Measurements from ENCODE around the gene GPX2.

The GPX2 gene

DNA sequence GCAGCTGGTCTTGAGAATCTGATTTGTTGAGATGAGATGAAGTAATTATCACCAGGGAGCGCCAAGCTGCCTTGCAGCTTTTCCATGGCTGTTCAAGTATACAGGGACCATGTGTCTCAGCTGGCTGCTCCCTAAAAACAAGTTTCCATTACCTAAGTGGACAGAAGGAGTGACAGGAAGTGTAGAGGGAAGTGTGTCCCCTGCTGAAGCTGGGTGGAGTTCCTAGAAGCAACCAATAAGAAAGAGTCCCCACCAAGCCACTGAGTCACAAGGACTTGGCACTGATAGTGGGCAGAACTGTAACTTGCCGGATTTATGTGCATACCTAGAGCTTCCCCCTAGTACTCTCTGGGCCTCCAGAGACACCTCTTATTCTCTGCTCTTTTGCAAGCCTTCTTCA, 1.5 kb upstream of the GPX2 start:
- TF ChIP-seq, protein P1, sequence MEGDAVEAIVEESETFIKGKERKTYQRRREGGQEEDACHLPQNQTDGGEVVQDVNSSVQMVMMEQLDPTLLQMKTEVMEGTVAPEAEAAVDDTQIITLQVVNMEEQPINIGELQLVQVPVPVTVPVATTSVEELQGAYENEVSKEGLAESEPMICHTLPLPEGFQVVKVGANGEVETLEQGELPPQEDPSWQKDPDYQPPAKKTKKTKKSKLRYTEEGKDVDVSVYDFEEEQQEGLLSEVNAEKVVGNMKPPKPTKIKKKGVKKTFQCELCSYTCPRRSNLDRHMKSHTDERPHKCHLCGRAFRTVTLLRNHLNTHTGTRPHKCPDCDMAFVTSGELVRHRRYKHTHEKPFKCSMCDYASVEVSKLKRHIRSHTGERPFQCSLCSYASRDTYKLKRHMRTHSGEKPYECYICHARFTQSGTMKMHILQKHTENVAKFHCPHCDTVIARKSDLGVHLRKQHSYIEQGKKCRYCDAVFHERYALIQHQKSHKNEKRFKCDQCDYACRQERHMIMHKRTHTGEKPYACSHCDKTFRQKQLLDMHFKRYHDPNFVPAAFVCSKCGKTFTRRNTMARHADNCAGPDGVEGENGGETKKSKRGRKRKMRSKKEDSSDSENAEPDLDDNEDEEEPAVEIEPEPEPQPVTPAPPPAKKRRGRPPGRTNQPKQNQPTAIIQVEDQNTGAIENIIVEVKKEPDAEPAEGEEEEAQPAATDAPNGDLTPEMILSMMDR (IDR thresholded peaks at IDR 0.05): no peak

DNA sequence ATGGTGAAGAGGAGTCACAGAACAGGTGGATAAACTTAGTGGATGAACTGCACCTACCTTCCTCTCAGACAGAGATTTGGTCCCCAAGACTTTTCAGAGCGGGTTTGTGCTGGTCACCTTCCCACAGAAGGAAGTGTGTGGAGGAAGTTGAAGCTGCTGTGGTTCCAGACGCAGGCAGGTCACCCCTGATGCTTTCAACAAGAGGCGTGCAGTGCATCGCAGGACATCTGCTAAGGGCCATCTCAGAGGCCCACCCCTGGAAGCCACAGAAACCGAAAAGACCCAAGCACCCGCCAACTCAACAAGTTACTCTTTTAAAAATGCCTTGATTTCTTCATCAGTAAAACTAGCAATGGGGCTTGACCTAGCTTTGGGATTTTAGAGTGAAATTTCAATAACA, 1.0 kb upstream of the GPX2 start:
- TF ChIP-seq, protein P1 (IDR thresholded peaks at IDR 0.05): no peak

DNA sequence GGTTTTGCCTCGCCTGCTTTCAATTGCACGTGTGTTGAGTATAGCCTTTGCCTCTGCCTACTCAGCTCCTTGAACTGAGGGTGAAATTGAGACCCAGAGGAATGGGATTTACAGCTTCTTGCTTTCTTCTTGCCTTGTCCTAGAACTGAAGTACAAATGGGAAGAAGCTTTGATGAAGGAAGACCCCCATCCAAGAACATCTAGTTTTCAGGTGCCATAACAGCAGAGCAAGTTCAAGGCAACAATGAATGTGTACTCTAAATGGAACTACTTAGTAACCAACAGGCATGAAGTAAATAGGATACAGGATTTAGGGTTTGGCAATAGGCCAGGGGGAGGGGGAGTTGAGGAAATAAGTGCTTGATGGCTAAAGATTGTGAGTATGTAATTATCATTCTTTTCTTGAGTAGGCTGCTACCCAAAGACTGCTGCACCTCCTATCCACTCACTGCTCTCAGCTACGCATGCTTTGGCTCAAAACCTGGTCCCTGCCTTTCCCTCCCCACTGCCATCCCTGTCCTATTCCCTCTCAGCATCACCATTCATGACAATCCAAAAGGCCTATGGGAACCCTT, 2.1 kb downstream of the GPX2 start:
- TF ChIP-seq, protein P1 (IDR thresholded peaks at IDR 0.05): no peak

DNA sequence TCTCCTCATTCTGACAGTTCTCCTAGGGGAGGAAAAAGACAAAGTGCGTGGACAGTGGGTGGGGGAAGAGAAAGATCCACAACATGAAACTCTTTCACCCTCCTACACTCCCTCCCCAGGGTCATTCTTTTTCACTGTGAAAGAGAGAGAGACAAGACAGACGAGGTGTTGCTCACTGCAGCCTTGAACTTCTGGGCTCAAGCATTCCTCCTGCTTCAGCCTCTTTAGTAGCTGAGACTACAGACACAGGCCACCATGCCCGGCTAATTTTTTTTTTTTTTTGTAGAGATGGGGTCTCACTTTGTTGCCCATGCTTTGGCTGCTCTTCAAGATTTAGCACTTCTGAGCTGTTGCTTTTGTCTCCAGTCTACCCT, 2.7 kb downstream of the GPX2 start:
- TF ChIP-seq, protein P1 (IDR thresholded peaks at IDR 0.05): no peak

DNA sequence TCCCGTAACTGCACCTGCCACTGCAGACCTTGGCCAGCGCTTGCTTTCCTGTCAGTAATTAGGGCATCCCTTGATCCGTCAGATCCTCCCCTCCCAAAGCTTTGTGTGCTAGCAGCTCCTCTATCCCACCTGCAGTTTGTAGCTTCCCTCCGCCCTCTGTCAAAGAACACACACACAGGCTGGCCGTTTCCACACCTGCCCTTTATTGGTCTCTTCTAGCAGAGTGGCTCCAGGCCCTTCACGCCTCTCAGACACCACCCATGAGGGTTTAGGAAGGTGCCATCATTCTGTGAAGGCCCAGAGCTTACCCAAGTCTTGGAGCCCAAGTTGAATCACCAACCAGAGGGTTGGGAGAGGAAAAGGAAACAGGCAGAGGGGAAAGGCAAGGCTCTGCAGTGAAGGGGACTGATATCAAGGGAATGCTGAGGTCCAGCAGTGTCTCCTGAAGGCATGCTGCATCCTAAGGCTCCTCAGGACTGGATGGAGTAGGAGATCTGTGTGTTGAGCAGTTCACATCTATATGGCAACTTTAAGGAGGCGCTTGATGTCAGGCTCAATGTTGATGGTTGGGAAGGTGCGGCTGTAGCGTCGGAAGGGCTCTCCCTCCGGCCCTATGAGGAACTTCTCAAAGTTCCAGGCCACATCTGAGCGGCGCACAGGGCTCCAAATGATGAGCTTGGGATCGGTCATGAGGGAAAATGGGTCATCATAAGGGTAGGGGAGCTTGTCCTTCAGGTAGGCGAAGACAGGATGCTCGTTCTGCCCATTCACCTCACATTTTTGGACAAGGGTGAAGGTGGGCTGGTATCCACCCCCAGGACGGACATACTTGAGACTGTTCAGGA, 3.4 kb downstream of the GPX2 start:
- TF ChIP-seq, protein P1 (IDR thresholded peaks at IDR 0.05): no peak

DNA sequence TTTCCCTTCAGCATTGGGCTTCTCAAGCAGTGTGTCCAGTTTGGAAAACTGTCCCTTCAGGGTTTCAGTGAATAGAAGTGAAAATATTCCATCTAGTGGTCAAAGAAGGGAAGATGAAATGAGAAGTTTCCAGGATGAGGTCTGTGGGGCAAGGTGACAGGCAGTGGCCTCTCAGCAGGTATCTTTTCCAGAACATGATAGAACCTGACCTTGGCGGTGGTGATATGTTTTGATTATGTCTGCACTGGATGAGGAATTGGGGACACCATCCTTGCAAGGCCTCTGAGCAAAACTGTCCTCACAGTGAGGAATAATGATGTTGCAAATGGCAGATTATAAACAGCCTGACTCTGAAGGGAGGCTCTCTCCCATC, 4.7 kb downstream of the GPX2 start:
- TF ChIP-seq, protein P1 (IDR thresholded peaks at IDR 0.05): peak; percentile 18; the same call in 1 of the 2 replicates

DNA sequence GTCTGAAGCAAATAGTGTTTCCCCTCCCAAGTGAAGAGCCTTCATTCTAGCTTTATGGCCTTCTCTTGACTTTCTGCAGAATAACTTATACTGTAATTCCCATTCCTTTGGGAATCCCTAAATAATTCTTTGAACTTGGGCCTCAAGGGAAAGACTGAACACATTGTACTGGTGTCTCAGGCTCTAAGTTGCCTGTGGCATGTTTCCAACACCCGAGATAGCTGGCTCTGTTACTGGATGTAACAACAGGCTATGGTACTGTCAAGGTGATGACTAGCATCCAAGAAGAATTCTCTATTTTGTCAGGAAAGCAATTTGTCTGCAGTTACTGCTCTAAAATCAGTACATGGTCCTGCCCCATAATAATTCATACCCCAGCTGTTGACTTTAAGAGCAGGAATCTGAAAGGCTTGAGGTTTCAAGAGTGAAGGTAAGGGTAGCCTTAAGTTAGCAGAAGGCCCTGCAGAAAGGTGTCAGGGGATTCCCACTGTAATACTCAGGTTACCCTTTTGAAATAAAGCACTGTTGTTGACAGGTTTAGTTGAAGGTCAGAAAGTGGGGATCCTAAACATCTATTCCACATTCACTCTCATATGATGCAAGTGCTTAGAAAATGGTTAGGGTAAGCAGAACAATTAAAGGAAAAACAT, 5.2 kb downstream of the GPX2 start:
- TF ChIP-seq, protein P1 (IDR thresholded peaks at IDR 0.05): no peak
